ENCODE results near the gene SLC25A11.

The SLC25A11 gene

GRCh38 chr17:4893272-4893671 lies 46.6 kb downstream of the SLC25A11 start:
- no peak for DNase-seq

- no peak for DNase-seq
Observed at GRCh38 chr17:4892499-4893221, 47.2 kb downstream of the SLC25A11 start.

GRCh38 chr17:4891411-4892410 lies 48.1 kb downstream of the SLC25A11 start:
- DNase-seq: no peak

GRCh38 chr17:4887581-4887980 lies 52.3 kb downstream of the SLC25A11 start:
- DNase-seq: no peak
